Measurements from ENCODE around the gene PROM1.

PROM1 gene

DNA sequence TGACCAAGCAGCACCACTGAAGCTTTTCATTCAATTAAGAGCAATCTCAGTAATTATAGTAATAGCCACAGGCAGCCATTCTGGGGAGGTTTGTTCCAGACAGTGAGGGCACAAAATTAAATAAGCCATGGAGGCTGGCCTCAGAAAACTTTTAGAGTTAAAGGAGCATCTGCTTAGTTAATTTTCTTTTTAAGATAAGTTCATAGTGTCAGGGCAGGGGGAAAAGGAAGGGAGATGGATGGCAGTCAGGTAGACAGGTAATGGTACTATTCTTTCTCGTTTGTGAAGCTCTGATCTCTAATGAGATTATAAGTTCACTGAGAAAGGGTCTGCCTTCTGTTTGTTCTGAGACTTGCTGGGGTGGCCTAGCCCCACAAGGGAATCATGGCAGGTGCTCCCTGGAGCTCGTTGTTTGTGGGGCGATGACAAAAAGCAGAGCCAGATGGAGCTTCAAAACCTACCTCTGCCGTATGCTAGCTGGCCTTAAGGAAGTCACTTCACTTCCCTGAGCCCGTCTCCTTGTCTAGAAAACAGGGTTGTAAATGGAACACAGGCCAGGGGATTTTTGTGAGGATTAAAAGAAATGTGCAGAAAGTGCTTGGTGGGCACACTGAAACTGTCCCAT is 76.2 kb downstream of the PROM1 start:
- TF ChIP-seq, protein P1, sequence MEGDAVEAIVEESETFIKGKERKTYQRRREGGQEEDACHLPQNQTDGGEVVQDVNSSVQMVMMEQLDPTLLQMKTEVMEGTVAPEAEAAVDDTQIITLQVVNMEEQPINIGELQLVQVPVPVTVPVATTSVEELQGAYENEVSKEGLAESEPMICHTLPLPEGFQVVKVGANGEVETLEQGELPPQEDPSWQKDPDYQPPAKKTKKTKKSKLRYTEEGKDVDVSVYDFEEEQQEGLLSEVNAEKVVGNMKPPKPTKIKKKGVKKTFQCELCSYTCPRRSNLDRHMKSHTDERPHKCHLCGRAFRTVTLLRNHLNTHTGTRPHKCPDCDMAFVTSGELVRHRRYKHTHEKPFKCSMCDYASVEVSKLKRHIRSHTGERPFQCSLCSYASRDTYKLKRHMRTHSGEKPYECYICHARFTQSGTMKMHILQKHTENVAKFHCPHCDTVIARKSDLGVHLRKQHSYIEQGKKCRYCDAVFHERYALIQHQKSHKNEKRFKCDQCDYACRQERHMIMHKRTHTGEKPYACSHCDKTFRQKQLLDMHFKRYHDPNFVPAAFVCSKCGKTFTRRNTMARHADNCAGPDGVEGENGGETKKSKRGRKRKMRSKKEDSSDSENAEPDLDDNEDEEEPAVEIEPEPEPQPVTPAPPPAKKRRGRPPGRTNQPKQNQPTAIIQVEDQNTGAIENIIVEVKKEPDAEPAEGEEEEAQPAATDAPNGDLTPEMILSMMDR (IDR thresholded peaks at IDR 0.05; ENCODE audit: insufficient read depth, low read length, poor library complexity, severe bottlenecking), result no peak

DNA sequence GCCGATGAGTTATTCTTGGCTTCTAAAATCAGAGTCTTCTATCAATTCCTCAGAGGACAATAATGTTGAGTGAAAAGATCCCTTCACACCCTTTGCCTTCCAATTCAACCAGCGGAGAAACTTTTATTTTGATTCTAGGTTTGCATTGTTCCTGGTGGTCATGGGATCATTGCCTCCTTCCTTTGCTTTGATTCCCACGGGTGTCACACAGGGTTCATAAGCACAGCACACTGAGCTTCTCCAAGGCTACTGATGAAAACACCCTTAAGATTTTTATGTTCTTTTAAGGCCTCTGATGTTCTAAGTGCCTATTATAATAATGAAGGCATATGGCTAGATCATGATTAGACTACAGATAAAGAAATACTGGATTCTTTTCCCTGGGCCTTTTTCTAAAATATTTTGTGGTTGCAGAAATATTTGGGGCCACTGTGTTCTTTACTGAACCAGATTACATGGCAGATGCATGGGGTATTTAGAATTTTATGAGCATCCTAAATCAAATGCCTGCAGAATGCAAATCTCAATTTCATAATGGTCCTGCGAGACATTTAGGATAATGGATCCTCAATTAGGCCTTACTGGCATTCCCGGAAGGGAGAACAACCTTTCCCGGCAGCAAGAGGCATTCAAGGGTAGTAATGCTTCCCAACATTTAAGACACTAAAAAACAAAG is 76.9 kb downstream of the PROM1 start:
- no peaks in the 10 kb centered on the region for H3K36me3 ChIP-seq (ENCODE audit: control insufficient read depth, insufficient read depth, low read length)
- no peak overlapping the region for H3K4me3 ChIP-seq (replicated peaks; ENCODE audit: low read depth, low read length)
- no peaks in the 10 kb centered on the region; the same call in 1 of the 2 replicates for H3K27me3 ChIP-seq (replicated peaks; ENCODE audit: control insufficient read depth, insufficient read depth, low read length)
- TF ChIP-seq, protein P1 (IDR thresholded peaks at IDR 0.05; ENCODE audit: insufficient read depth, low read length, poor library complexity, severe bottlenecking), result no peak
- DNase-seq (ENCODE audit: extremely low read depth, insufficient read length), result no peak

More for the DNA sequence above, 76.2 kb downstream of the PROM1 start:
- H3K36me3 ChIP-seq (ENCODE audit: control insufficient read depth, insufficient read depth, low read length), result no peaks in the 10 kb centered on the region
- H3K4me3 ChIP-seq (replicated peaks; ENCODE audit: low read depth, low read length), result no peak overlapping the region
- H3K27me3 ChIP-seq (replicated peaks; ENCODE audit: control insufficient read depth, insufficient read depth, low read length), result no peaks in the 10 kb centered on the region; the same call in 1 of the 2 replicates
- DNase-seq (ENCODE audit: extremely low read depth, insufficient read length), result no peak

DNA sequence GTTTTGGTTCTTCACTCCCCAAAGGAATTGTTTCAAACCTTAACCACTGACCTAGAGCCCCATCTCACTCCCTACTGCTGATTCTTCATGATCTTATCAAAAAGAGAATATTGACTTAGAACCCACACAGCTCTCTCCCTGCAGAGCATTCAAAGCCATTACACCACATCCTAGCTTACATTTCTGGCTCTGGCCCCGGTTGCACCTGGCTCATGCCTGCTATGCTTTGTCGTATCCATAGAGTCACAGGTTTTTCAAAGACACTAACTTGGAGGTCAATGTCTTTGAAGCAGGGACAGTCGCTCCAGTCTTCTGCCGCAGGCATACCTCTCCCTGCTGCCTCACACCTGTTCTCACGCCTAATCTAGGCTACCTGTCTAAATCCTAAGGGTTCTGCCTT is 78.1 kb downstream of the PROM1 start:
- H3K4me3 ChIP-seq (replicated peaks; ENCODE audit: low read depth, low read length), result no peak overlapping the region
- DNase-seq (ENCODE audit: extremely low read depth, insufficient read length), result no peak
- no peaks in the 10 kb centered on the region; the same call in 1 of the 2 replicates for H3K27me3 ChIP-seq (replicated peaks; ENCODE audit: control insufficient read depth, insufficient read depth, low read length)
- no peaks in the 10 kb centered on the region for H3K36me3 ChIP-seq (ENCODE audit: control insufficient read depth, insufficient read depth, low read length)
- TF ChIP-seq, protein P1 (IDR thresholded peaks at IDR 0.05; ENCODE audit: insufficient read depth, low read length, poor library complexity, severe bottlenecking), result no peak

DNA sequence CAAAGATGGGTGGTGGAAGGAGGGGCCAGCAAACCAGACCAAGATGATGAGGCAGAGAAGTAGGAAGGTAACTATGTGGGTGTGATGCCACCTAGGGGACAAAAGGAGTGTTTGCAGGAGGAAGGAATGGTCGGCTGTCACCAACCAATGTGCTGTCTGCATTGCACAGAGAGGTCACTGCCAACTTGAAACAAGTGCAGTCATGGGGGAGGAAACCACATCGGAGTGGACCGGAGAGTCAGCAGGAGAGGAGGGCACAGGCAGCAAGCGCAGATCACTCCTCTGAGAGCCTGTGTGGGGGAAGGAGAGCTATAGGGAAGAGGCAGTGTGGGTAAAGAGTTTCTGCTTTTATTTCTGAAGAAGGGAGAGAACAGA is 82.4 kb downstream of the PROM1 start:
- TF ChIP-seq, protein P1 (IDR thresholded peaks at IDR 0.05; ENCODE audit: insufficient read depth, low read length, poor library complexity, severe bottlenecking), result peak; percentile 77
- peak; percentile 21 for DNase-seq (ENCODE audit: extremely low read depth, insufficient read length)
- no peaks in the 10 kb centered on the region for H3K27me3 ChIP-seq (replicated peaks; ENCODE audit: control insufficient read depth, insufficient read depth, low read length)
- no peak overlapping the region for H3K4me3 ChIP-seq (replicated peaks; ENCODE audit: low read depth, low read length)
- H3K36me3 ChIP-seq (ENCODE audit: control insufficient read depth, insufficient read depth, low read length), result no peaks in the 10 kb centered on the region

DNA sequence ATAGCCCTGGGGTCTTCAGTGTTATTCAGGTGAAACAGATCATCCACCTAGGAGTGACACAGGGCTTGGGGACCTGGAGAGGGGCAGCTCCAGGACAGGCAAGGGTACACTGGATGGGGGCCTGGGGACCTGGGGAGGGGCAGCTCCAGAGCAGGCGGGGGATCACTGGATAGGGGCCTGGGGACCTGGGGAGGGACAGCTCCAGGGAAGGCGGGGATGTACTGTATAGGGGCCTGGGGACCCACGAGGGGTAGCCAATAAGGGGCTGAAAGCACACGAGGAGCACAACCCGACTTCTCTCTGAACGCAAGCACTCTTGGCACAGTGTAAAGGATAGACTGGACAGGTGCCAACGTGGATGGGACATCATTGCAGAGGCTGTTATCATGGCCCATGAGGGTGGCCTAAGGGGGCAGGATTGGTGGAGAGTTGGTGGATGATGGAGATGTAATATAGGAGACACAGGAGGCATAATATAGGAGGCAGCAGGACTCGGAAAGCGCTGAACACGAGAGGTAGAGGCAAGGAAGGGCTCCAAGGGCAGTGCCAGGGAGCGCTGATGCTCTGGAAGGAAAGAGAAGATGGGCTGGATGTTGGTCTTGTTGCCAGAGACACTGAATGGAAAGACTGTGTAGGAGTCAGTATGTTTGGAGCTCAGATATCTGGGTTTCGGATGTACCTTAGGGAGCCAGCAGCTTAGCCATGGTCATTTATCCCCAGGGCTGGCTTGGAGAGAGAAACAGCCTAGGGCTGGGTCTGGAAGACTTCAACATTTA is 82.9 kb downstream of the PROM1 start:
- TF ChIP-seq, protein P1 (IDR thresholded peaks at IDR 0.05; ENCODE audit: insufficient read depth, low read length, poor library complexity, severe bottlenecking), result no peak
- Histone ChIP-seq H3K4me3 (replicated peaks; ENCODE audit: low read depth, low read length) (no peak overlapping the region), H3K27me3 (replicated peaks; ENCODE audit: control insufficient read depth, insufficient read depth, low read length) (no peaks in the 10 kb centered on the region), H3K36me3 (ENCODE audit: control insufficient read depth, insufficient read depth, low read length) (no peaks in the 10 kb centered on the region)
- DNase-seq (ENCODE audit: extremely low read depth, insufficient read length), result no peak

Measured in GM06990 (cell line).